Esophagus (tissue), 2 donors: Measurements from ENCODE around the gene DFFB. TPM values are rescaled to one million over a fixed set of nuclear protein-coding genes. Genes with fewer than 3 reads are reported as not detected.
A peak's percentile ranks its signal among the peaks of the same experiment; 100 is the strongest.
"Not testable (repeated sequence)": the region's sequence is repeated elsewhere in the genome, so short reads cannot be mapped to it uniquely, and the experiment has no call there.

Source experiments
- H3K27ac ChIP-seq, 2 donors: one replicate each; pipeline ENCODE4 v1.5.1; 2013; ENCODE audit warnings: low read depth in 2 of 2, mild to moderate bottlenecking in 2 of 2, inconsistent platforms in 1 of 2, low read length in 1 of 2, moderate library complexity in 1 of 2
- H3K27me3 ChIP-seq, 2 donors: one replicate each; pipeline ENCODE4 v1.6.1; 2013; ENCODE audit warnings: low read length in 2 of 2, control low read depth in 1 of 2, mild to moderate bottlenecking in 1 of 2; ENCODE audit not compliant: insufficient read depth in 2 of 2, control insufficient read depth in 1 of 2
- H3K36me3 ChIP-seq, 2 donors: one replicate each; pipeline ENCODE4 v1.6.1; 2013; ENCODE audit warnings: low read length in 1 of 2; ENCODE audit not compliant: control insufficient read depth in 2 of 2, insufficient read depth in 2 of 2
- H3K4me1 ChIP-seq, 2 donors: one replicate each; pipeline ENCODE4 v1.6.1; 2013; ENCODE audit warnings: low read length in 1 of 2; ENCODE audit not compliant: control insufficient read depth in 2 of 2, insufficient read depth in 2 of 2
- H3K4me3 ChIP-seq, 2 donors: one replicate each; pipeline ENCODE4 v1.5.1; 2013; ENCODE audit warnings: low read length in 2 of 2, mild to moderate bottlenecking in 2 of 2, low read depth in 1 of 2, moderate library complexity in 1 of 2
- H3K9me3 ChIP-seq, 2 donors: one replicate each; pipeline ENCODE4 v1.6.1; 2013; ENCODE audit warnings: mild to moderate bottlenecking in 2 of 2, low read depth in 1 of 2, low read length in 1 of 2, moderate library complexity in 1 of 2; ENCODE audit not compliant: control insufficient read depth in 2 of 2, insufficient read depth in 1 of 2
- WGBS, 2 donors: extraction: QIAGEN DNeasy Blood & Tissue Kit; methylation state at CpG; one replicate each; pipeline ENCODE4 v1.1.7; 2013; 5-methylcytosine and 5-hydroxymethylcytosine counted together
- polyA plus RNA-seq, 2 donors: library from polyadenylated mRNA; stranded (reverse); fragments of 200-250 nt; gene quantifications; one replicate each; pipeline ENCODE4 v1.2.3, GENCODE V29; 2013
- donor health status: healthy with polysubstance abuse.
- donor health status: Bipolar disorder and iron deficiency.

The DFFB gene, protein sequence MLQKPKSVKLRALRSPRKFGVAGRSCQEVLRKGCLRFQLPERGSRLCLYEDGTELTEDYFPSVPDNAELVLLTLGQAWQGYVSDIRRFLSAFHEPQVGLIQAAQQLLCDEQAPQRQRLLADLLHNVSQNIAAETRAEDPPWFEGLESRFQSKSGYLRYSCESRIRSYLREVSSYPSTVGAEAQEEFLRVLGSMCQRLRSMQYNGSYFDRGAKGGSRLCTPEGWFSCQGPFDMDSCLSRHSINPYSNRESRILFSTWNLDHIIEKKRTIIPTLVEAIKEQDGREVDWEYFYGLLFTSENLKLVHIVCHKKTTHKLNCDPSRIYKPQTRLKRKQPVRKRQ
- 1 to 10 TPM; 1.9 to 2.3 TPM for polyA plus RNA-seq

DNA sequence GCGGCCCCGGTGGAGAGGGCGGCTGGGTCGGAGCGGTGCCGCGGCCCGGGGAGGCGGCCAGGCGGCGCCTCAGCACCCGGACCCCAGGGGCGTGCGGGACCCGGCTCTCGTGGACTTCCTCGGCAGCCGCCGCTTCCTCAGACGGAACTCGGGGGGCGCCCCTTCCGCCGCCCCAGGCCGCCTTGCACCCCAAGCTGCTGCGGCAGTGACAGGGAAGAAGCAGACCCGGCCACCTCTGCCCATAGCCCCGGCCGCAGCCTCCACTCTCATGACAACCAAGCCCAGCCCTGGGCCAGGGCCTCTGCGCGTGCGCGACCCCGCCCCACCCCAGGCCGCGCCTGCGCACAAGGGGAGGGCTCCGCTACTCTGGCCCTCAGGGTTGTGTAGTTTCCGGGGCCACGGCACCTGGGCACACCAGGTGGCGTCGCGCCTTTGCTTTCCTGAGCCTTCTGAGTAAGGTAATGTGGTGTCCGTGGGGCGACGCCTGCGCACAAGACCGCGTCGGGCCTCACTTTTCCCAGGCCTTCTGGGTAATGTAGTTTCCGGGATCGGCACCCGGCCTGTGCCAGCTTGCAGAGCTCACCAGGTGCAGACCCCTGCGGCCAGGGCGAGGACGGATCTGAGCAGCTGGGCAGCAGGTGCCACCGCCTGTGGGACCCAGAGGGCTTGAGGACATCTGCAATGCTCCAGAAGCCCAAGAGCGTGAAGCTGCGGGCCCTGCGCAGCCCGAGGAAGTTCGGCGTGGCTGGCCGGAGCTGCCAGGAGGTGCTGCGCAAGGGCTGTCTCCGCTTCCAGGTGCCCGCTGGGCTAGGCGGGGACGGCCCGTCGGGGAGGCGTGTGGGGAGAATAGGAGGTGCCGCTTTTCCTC is at the start of gene DFFB, which contains the start of gene CEP104:
Gene DFFB (plus strand): TSS at position 554 of the 868 bp plus-strand sequence. CDS start 128 bp downstream, at position 682.
Gene CEP104 (minus strand): TSS at position 289 of the 868 bp plus-strand sequence. CDS start 4,804 bp downstream, outside the sequence.
- Histone ChIP-seq H3K27ac (peak within 1 kb of the TSS; percentile 78 to 91), H3K9me3 (no peaks in the 10 kb centered on the region), H3K27me3 (no peaks in the 10 kb centered on the region), H3K4me1 (peaks cover 3 to 10% of the 10 kb centered on the region in 2 donors), H3K4me3 (peak within 1 kb of the TSS; percentile 63 to 86), H3K36me3 (no peaks in the 10 kb centered on the region)
- 0% methylated on average over 67 to 73 of the region's 73 CpGs for WGBS, 2 donors

DNA sequence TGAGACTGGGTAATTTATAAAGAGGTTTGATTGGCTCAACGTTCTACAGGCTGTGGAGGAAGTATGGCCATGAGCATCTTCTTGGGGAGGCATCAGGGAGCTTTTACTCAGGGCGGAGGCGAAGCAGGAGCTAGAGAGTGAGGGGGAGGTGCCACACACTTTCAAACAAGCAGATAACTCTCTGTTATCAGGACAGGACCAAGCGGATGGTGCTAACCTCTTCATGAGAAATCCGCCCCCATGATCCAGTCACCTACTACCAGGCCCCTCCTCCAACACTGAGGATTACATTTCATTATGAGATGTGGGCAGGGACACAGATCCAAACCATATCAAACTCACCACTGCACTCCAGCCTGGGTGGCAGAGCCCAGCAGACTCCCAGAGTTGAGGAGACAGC is 49.5 kb upstream of the DFFB start:
- Histone ChIP-seq H3K36me3 (no peaks in the 10 kb centered on the region), H3K4me3 (no peak overlapping the region), H3K4me1 (no peaks in the 10 kb centered on the region), H3K27me3 (no peaks in the 10 kb centered on the region), H3K9me3 (no peaks in the 10 kb centered on the region), H3K27ac (no peak overlapping the region)
- 85 to 92% methylated on average over 4 to 5 of the region's 5 CpGs for WGBS, 2 donors

DNA sequence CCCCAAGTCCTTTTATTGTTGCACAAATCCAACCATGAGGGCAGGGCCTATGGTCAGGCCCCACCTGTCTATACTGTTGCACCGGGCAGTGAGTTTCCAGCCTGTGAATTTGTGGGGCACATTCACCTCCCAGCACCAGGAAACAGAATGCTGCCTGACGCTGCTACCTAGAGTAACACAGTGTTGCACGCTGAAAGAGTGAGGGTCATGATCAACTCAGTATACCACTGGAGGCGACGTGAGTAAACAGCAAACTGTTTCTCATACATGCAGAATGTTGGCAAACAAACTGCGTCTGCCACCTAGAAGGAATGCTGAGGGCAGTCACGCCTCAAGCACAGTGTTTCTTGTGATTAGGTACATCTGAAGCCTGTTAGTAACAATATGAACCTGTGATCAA is 47.6 kb upstream of the DFFB start:
- peaks cover 0 to 2% of the 10 kb centered on the region in 2 donors for H3K36me3 ChIP-seq
- H3K27ac ChIP-seq: no peak overlapping the region
- H3K9me3 ChIP-seq: no peaks in the 10 kb centered on the region
- H3K4me3 ChIP-seq: no peak overlapping the region
- 64 to 72% methylated on average over 7 of the region's 7 CpGs for WGBS, 2 donors
- H3K4me1 ChIP-seq: no peaks in the 10 kb centered on the region
- H3K27me3 ChIP-seq: no peaks in the 10 kb centered on the region

DNA sequence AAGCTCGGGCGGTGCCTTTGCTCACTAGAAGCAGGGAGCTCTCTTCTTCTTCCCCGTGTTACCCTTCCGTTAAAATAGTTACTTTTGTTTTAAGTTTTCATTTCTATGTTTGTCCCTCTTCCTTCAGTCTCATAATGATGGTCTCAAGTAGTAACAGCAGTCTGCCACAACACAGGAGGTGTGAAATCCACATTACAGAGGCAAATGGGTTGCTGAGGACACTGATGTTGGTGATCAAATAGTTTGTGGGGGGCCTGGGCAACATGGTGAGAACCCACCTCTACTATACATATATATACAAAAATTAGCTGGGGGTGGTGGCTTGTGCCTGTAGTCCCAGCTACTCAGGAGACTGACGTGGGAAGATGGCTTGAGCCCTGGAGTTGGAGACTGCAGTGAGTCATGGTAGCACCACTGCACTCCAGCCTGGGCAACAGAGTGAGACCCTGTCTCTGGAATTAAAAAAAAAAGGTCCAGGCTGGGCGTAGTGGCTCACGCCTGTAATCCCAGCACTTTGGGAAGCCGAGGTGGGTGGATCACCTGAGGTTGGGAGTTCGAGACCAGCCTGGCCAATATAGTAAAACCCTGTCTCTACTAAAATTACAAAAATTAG is 47.0 kb upstream of the DFFB start:
- WGBS, 2 donors: 71 to 83% methylated on average over 9 of the region's 9 CpGs
- not testable (repeated sequence) for H3K27ac ChIP-seq, H3K9me3 ChIP-seq, H3K27me3 ChIP-seq, H3K4me1 ChIP-seq, H3K4me3 ChIP-seq, H3K36me3 ChIP-seq

DNA sequence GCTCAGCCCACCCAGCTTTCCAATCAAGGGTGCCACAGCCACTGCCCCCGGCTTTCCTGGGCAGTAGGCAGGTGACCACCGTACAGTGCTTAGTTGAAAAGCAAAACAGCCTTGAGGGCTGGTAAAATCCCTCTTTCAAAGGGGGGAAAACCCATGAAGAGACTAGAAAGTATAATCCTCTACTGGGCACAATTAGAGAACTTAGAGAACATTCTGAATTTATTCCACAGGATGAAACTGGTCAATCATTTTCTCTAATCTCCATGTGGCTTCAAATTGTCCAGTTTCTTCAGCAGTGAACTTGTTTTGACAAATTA is 45.7 kb upstream of the DFFB start:
- no peaks in the 10 kb centered on the region for H3K4me1 ChIP-seq
- no peak overlapping the region for H3K4me3 ChIP-seq
- H3K36me3 ChIP-seq: peaks cover 0 to 14% of the 10 kb centered on the region in 2 donors
- 53 to 54% methylated on average over 2 of the region's 2 CpGs for WGBS, 2 donors
- no peak overlapping the region for H3K27ac ChIP-seq
- no peaks in the 10 kb centered on the region for H3K9me3 ChIP-seq
- no peaks in the 10 kb centered on the region for H3K27me3 ChIP-seq

DNA sequence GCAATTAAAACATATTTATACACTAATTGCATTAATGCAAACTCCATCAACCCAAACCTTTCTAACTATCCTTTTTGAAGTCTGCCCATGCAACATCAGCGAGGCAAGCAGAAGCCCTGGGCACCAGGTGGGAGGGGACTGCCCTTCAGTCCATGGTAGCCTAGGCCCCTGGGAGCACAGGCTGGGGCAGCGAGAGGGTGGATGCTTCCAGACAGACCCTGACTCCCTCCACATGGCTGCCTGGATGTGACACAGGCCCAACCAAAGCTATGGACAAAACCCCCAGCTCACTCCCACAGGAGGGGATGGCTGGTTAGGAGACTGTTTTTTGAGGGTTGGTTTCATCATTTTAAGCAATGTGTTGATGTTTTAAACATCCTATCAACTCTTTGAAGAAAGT is 43.2 kb upstream of the DFFB start:
- Histone ChIP-seq H3K9me3 (no peaks in the 10 kb centered on the region), H3K27ac (no peak overlapping the region), H3K27me3 (no peaks in the 10 kb centered on the region), H3K4me3 (no peak overlapping the region), H3K36me3 (peaks cover 0 to 20% of the 10 kb centered on the region in 2 donors), H3K4me1 (no peaks in the 10 kb centered on the region)
- 96 to 97% methylated on average over 2 of the region's 2 CpGs for WGBS, 2 donors

DNA sequence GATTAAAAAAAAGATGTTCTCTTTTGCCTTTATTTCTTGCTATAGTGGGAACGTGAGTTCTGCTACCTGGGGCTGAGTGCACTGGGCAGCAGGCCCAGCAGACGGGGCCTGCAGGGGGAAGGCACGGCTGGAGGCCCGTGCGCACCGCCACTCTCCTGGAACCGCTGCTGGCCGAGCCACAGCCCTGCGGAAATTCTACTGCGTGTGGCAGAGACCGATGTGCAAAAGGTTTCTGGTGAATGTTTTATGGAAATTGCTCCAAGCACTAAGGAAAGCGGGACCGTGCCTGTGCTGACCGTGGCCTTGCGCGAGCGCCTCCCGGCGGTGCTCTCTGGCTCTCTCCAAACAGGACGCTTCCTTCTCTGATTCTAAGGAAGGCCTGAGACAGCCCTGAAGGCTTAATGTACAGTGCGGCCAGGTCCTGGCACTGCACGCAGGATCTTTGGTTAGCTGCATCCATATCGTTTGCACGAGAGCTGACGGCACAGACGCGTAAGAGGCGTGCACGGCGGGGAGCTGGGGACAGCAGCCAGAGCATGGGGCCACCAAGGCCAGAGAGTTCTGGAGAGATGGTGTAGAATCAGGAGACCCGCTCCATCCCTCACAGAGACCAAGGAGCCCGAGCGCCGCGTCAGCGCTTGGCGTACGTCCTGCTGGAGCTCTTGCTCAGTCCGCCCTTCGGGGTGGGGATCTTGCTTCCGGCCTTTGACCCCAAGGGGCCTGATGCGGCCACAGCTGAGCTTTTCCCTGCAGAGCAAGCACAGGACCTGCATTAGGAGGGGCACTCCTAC is 42.3 kb upstream of the DFFB start:
- H3K27ac ChIP-seq: no peak overlapping the region
- H3K9me3 ChIP-seq: no peaks in the 10 kb centered on the region
- peaks cover 4 to 21% of the 10 kb centered on the region in 2 donors for H3K36me3 ChIP-seq
- no peak overlapping the region for H3K4me3 ChIP-seq
- no peaks in the 10 kb centered on the region for H3K4me1 ChIP-seq
- H3K27me3 ChIP-seq: no peaks in the 10 kb centered on the region
- 89 to 92% methylated on average over 42 of the region's 42 CpGs for WGBS, 2 donors

DNA sequence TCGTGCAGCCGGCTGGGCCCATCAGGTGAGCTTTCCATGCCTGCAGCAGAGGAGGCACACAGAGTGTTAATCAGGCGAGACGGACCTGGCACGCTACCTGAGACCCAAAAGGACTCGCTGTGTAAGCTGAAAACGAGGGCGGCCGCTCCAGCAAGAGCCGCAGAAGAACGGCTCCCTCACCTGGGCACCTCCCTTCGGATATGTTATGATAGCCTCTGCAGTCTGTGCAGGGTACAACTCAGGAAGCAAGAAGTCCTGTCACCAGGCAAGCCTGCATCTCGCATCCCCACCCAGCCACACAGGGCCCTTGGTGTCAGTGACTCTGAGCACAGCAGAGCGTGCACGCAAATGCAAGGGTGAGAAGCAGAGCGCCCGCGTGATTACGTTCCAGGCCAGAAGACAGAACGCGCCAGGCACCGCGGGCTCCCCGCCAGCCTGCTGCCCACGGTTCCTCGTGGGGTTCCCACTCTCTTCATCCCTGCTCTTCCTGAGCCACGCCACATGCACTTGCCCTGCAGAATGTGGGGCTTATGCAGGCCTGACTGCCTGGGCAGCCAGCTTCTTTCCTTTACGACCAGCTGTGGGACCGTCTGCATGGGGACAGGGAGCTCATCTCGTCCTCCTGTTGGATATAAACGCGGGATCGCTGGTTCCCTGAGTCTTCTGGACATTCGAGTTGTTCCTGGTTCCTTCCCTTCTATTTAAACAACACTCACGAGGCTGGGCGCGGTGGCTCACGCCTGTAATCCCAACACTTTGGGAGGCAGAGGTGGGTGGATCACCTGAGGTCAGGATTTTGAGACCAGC is 40.7 kb upstream of the DFFB start:
- Histone ChIP-seq H3K36me3 (peaks cover 9 to 33% of the 10 kb centered on the region in 2 donors), H3K9me3 (no peaks in the 10 kb centered on the region), H3K27me3 (no peaks in the 10 kb centered on the region), H3K4me3 (no peak overlapping the region), H3K4me1 (no peaks in the 10 kb centered on the region), H3K27ac (no peak overlapping the region)
- WGBS, 2 donors: 89 to 91% methylated on average over 38 of the region's 38 CpGs
